MCF 10A (cell line): Measurements from ENCODE around the gene UQCR11. TPM values are rescaled to one million over a fixed set of nuclear protein-coding genes. Genes with fewer than 3 reads are reported as not detected.

Source experiments
- BruUV-seq: library from RNA; stranded (reverse); fragments of 400-500 nt; replicated peaks from 2 replicates; lab custom pipeline; 2021; lab: Mats Ljungman, UMichigan
- CTCF ChIA-PET: fragments of 300-600 bp; sonication (Branson Sonifier 250); formaldehyde crosslinking; extraction: SDS; loops from one replicate; lab custom pipeline; 2021; ENCODE audit warnings: antibody characterized with exemption, inconsistent platforms; lab: Yijun Ruan, JAX
- POLR2A ChIA-PET: fragments of 300-600, 350-650 bp; sonication (Branson Sonifier 250); formaldehyde crosslinking; extraction: SDS; loops from one replicate; lab custom pipeline; 2020; ENCODE audit warnings: antibody characterized with exemption, inconsistent platforms; lab: Yijun Ruan, JAX
- DNase-seq: peaks from one replicate; pipeline ENCODE4 v3.0.0-alpha.2; 2018; ENCODE audit not compliant: unreplicated experiment
- H3K27ac Mint-ChIP-seq: one replicate; pipeline ENCODE4 v1.8.0; 2022; ENCODE audit warnings: mild to moderate bottlenecking, low read depth, mixed read lengths; ENCODE audit not compliant: unreplicated experiment
- H3K27me3 Mint-ChIP-seq: one replicate; pipeline ENCODE4 v1.8.0; 2022; ENCODE audit warnings: mixed read lengths; ENCODE audit not compliant: insufficient read depth, unreplicated experiment
- H3K36me3 Mint-ChIP-seq: one replicate; pipeline ENCODE4 v1.8.0; 2022; ENCODE audit warnings: mild to moderate bottlenecking, moderate library complexity, mixed read lengths; ENCODE audit not compliant: insufficient read depth, unreplicated experiment
- H3K4me1 Mint-ChIP-seq: one replicate; pipeline ENCODE4 v1.8.0; 2022; ENCODE audit warnings: mixed read lengths; ENCODE audit not compliant: insufficient read depth, unreplicated experiment
- H3K4me3 Mint-ChIP-seq: one replicate; pipeline ENCODE4 v1.8.0; 2022; ENCODE audit warnings: mild to moderate bottlenecking, moderate library complexity, mixed read lengths; ENCODE audit not compliant: unreplicated experiment
- H3K9me3 Mint-ChIP-seq: one replicate; pipeline ENCODE4 v1.8.0; 2022; ENCODE audit warnings: mixed read lengths; ENCODE audit not compliant: unreplicated experiment
- intact Hi-C: fragments of 100-400 bp; cut with micrococcal nuclease; formaldehyde crosslinking; loops from 2 replicates; pipeline ENCODE4 v1.14.1; 2022
- total RNA-seq: library from RNA; stranded (reverse); gene quantifications from 2 replicates; pipeline ENCODE4 v1.2.3, GENCODE V29; 2022
- TF ChIP-seq, protein P1 (sequence below): fragments of 200-600 bp; IDR thresholded peaks from one replicate; pipeline ENCODE4 v1.8.0; 2022; ENCODE audit warnings: antibody characterized with exemption, mild to moderate bottlenecking; ENCODE audit not compliant: unreplicated experiment

The UQCR11 gene
- total RNA-seq, 1 experiment from 2014 or later, result 256 TPM

DNA sequence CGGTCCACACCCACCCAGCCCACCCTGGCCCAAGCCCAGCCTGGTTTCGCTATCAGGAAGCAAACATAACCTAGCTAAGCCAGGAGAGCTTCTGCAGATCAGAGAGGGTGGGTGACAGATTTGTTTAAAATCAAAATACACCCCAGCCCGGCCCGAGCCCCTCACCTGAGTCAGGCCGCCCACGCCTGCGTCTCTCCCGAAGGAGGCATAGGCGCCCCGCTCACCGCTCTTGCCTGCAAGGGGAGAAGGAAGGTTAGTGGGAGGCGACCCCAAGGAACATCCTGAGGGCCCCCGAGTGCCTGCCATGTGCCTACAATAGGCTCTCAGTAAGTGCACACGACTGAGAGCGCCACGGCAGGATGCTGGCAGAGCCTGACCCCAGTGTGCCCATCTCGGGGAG is 21.9 kb upstream of the UQCR11 start:
- no TSS peak for BruUV-seq
- Mint-ChIP-seq H3K27me3 (no peaks in the 10 kb centered on the region), H3K27ac (no peak overlapping the region), H3K4me3 (no peak overlapping the region), H3K9me3 (no peaks in the 10 kb centered on the region), H3K4me1 (no peaks in the 10 kb centered on the region), H3K36me3 (peaks cover 37% of the 10 kb centered on the region)
- DNase-seq, result no peak
- intact Hi-C loops, result no loop called here
- ChIA-PET POLR2A (no interaction called here), CTCF (no interaction called here)
- TF ChIP-seq, protein P1, sequence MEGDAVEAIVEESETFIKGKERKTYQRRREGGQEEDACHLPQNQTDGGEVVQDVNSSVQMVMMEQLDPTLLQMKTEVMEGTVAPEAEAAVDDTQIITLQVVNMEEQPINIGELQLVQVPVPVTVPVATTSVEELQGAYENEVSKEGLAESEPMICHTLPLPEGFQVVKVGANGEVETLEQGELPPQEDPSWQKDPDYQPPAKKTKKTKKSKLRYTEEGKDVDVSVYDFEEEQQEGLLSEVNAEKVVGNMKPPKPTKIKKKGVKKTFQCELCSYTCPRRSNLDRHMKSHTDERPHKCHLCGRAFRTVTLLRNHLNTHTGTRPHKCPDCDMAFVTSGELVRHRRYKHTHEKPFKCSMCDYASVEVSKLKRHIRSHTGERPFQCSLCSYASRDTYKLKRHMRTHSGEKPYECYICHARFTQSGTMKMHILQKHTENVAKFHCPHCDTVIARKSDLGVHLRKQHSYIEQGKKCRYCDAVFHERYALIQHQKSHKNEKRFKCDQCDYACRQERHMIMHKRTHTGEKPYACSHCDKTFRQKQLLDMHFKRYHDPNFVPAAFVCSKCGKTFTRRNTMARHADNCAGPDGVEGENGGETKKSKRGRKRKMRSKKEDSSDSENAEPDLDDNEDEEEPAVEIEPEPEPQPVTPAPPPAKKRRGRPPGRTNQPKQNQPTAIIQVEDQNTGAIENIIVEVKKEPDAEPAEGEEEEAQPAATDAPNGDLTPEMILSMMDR, result no peak

GRCh38 chr19:1626417-1627010 is 21.3 kb upstream of the UQCR11 start:
- Mint-ChIP-seq H3K27me3 (no peaks in the 10 kb centered on the region), H3K9me3 (no peaks in the 10 kb centered on the region), H3K4me1 (no peaks in the 10 kb centered on the region), H3K36me3 (peaks cover 30% of the 10 kb centered on the region), H3K27ac (no peak overlapping the region), H3K4me3 (no peak overlapping the region)
- intact Hi-C loops, result no loop called here
- ChIA-PET CTCF (no interaction called here), POLR2A (no interaction called here)
- no peak for DNase-seq
- TF ChIP-seq, protein P1, result no peak
- no TSS peak for BruUV-seq

DNA sequence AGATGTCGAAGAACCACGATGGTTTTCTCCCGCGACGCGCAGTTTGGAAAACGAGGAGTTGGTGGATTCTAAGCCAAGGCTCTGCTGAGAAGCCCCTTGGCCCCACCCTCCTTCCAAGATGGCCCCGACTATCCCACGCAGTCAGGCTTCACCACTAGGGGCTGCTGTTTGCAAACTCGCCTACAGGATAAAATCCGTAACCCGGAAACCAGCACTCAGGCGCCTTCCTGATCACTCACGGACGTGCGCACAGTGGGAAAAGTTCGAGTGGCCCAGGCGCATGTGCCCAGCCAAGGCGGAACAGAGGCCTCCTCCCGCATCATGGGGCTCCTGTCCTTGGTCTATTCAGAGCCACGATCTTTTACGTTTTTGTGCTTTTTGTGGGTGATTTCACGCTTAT is 19.2 kb upstream of the UQCR11 start:
- Mint-ChIP-seq H3K4me1 (no peaks in the 10 kb centered on the region), H3K36me3 (peaks cover 26% of the 10 kb centered on the region), H3K9me3 (no peaks in the 10 kb centered on the region), H3K27me3 (no peaks in the 10 kb centered on the region), H3K27ac (peak overlapping the region; percentile 12), H3K4me3 (no peak overlapping the region)
- BruUV-seq, result no TSS peak
- CTCF ChIA-PET, result interaction anchor here (0.9 to 1.5 kb wide), 2 partner anchors 48 to 190 kb away, joined by 5 to 7 read pairs; no protein-coding TSS in a partner anchor
- TF ChIP-seq, protein P1, result peak; percentile 44
- intact Hi-C loops, result no loop called here
- peak; percentile 35 for DNase-seq
- POLR2A ChIA-PET, result no interaction called here

DNA sequence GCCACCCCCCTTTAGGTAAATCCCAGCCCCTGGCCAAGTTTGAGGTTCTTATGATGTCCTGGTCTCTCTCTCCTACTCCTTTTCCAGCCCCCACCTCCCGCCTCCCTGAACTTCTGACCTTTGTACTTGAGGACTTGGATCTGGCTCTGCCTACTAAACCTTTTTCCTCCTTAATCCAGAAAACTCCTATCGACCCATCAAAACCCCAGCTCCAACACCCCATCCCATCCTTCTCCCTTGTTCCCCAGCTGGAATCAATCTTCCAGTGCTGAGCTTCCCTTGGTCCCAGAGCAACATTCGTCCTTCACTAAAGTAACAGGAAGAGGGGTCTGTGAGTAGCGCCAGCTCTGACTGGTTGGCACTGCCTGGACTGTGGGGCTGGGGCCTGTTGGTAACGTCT is 17.3 kb upstream of the UQCR11 start:
- H3K36me3 Mint-ChIP-seq, result peaks cover 38% of the 10 kb centered on the region
- no peaks in the 10 kb centered on the region for H3K27me3 Mint-ChIP-seq
- DNase-seq, result no peak
- no peak overlapping the region for H3K27ac Mint-ChIP-seq
- no peak overlapping the region for H3K4me3 Mint-ChIP-seq
- intact Hi-C loops, result no loop called here
- no TSS peak for BruUV-seq
- TF ChIP-seq, protein P1, result no peak
- no peaks in the 10 kb centered on the region for H3K9me3 Mint-ChIP-seq
- POLR2A ChIA-PET, result no interaction called here
- H3K4me1 Mint-ChIP-seq, result no peaks in the 10 kb centered on the region
- CTCF ChIA-PET, result interaction anchor here (0.6 to 0.8 kb wide), 2 partner anchors 30 to 171 kb away, joined by 3 to 4 read pairs; no protein-coding TSS in a partner anchor
